HG03354 (cell line): ENCODE data around the gene ST6GALNAC3.

Source experiments
- ATAC-seq: cut with Tn5 transposase; IDR thresholded peaks from one replicate; pipeline ENCODE4 v1.9.1; 2021; ENCODE audit warnings: mild to moderate bottlenecking; ENCODE audit not compliant: unreplicated experiment, poor library complexity, severe bottlenecking

ST6GALNAC3 gene

GRCh38 chr1:76377247-76377646 lies 302.7 kb downstream of the ST6GALNAC3 start:
- ATAC-seq, result no peak

- no peak for ATAC-seq
Measured at GRCh38 chr1:76379506-76379905, 305.0 kb downstream of the ST6GALNAC3 start.

DNA sequence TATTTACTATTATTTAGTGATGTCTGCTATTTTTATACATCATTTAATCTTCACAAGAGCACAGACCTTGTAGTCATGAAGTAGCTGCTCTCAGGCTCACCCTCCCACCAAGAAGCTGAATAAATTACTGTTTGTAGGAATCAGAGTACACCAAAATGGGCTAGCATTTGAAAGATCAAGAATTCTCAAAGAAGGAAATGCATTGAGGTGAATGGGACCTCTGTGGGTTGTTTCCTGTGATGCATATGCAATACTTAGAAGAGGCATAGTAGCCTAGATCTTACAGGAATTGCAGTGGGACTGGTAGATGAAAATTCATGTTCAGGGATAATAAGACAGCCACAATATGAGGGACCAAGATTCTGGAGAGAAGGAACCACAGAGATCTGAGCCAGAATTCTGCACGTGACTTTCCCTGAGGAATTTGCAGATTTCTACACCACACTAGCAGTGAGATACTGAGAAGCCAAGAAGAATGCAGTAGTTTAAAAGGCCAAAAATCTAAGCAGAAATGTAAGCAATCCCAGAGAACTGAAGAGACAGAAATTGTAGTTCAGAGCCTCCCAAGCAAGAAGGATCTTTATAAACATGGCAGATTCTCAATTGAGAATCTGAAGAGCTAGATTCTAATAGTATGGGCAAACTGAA lies 307.0 kb downstream of the ST6GALNAC3 start:
- no peak for ATAC-seq

- no peak for ATAC-seq
Measured at GRCh38 chr1:76388261-76388660, 313.7 kb downstream of the ST6GALNAC3 start.

- ATAC-seq, result no peak
Measured at GRCh38 chr1:76390456-76390855, 315.9 kb downstream of the ST6GALNAC3 start.

DNA sequence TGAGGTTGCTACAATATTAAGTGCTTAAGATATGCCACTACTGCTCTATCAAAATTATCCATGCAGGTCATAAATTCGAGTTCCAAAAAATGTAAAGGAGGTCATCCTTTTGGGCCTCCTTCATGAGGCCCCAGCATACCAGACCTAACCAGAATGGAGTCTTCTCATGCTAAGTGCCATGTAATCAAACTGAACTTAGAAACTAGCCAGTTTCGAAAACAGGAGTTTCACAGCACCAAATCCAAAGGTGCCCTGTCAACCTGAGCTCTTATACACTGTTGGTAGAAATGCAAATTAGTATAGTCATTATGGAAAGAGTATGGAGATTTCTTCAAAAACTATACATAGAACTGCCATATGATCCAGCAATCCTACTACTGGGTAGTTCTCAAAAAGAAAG lies 320.5 kb downstream of the ST6GALNAC3 start:
- ATAC-seq, result no peak

GRCh38 chr1:76402128-76402527 lies 327.6 kb downstream of the ST6GALNAC3 start:
- no peak for ATAC-seq

- no peak for ATAC-seq
Measured at GRCh38 chr1:76408303-76408702, 333.8 kb downstream of the ST6GALNAC3 start.

DNA sequence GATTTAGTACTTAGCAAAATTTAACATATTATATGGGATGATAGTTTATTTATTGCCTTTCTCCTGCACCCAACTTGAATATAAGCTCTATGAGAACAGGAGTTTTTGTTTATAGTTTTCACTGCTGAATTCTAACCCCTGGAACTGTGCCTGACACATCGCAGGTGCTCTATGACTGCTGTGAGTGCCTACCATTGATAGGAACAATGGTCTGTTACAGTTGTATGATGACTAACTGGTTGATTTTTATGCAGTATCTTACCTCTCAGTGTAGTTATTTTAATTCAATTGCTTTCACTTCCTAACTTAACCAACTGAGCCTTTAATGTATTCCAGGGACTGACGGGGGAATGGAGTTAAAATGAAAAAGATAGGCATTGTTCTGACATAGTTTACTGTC lies 336.0 kb downstream of the ST6GALNAC3 start:
- no peak for ATAC-seq

GRCh38 chr1:76418531-76418930 lies 344.0 kb downstream of the ST6GALNAC3 start:
- ATAC-seq, result no peak

GRCh38 chr1:76419603-76420002 lies 345.1 kb downstream of the ST6GALNAC3 start:
- no peak for ATAC-seq

- ATAC-seq, result no peak
Measured at GRCh38 chr1:76425201-76426145, 350.9 kb downstream of the ST6GALNAC3 start.

DNA sequence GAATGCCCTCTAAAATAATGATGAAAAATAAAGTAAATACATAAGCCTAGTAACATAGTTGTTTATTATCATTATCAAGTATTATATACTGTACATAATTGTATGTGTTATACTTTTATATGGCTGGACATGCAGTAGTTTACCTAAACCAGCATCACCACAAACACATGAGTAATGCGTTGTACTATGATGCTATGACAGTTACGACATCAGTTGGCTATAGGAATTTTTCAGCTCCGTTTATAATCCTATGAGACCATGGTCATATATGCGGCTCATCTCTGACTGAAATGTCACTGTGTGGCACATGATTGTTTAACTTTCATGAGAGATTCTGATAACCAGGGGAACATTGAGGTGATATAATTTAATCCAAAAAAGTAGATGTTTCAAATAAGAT lies 352.1 kb downstream of the ST6GALNAC3 start:
- ATAC-seq, result no peak

GRCh38 chr1:76428028-76428427 lies 353.5 kb downstream of the ST6GALNAC3 start:
- no peak for ATAC-seq

DNA sequence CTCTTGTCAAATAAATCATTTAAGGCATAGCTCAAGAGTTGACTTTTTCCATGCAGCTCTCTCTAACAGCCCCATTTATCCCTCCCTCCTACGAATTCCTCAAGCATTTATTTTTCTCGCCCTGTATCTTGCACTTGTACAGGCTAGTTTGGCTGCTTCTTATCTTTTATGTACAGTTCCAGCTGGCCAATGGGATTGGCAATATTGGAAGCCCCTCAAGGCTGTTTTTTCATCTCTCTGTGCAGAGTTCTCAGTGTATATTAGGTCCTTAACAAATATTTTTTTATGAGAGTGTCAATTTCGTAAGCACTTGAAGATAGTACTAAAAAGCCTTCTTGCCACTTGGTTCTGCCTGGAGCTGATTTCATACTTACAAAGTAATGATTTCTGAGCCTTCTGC lies 356.0 kb downstream of the ST6GALNAC3 start:
- ATAC-seq, result no peak

DNA sequence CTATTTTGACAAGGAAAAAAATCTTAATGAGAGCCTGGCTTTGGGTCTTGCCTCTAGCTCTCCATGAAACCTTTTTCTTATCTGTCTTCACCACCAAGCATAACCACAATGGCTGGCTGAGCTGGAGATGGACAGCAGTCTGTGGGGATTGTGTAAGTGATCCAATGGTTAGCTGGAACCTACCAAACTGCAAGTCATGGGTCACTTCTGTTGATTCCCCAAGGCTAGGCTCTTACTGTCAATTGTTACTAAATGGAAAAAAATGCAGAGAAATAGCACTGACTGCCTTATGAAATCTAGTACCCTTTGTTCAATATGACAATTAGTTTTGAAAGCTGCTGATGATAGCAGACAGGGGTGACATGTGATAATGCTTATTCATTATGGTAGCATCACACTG lies 359.0 kb downstream of the ST6GALNAC3 start:
- no peak for ATAC-seq

GRCh38 chr1:76443217-76443616 lies 368.7 kb downstream of the ST6GALNAC3 start:
- no peak for ATAC-seq

DNA sequence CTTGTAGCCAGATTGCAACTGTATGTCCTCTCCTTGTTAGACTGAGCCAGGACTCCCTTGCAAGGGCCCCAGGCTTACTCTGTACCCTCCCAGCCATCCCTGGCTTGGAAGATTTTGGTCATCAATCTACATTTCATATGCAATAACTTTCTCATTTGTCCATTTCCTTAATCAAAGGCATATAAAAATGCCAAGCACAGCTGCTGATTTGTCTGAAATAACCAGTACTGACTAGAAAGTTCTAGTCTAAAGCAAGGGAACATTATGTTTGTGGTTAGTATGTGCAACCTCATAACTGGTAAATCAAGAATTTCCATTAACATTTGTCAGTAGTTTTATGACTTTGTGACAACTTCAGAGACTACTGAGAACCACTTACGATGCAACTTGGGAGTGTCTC lies 370.2 kb downstream of the ST6GALNAC3 start:
- ATAC-seq, result no peak

DNA sequence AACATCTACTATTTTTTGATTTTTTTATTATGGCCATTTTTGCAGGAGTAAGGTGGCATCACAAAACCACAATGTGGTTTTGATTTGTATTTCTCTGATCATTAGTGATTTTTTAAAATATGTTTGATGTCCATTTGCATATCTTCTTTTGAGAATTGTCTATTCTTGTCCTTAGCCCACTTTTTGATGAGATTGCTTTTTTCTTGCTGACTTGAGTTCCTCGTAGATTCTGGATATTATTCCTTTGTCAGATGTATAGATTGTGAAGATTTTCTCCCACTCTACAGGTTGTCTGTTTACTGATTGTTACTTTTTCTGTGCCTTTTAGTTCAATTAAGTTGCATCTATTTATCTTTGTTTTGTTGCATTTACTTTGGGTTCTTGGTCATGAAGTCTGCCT lies 375.7 kb downstream of the ST6GALNAC3 start:
- ATAC-seq, result no peak

GRCh38 chr1:76463278-76463677 lies 388.7 kb downstream of the ST6GALNAC3 start:
- no peak for ATAC-seq

- no peak for ATAC-seq
Measured at GRCh38 chr1:76463849-76464248, 389.3 kb downstream of the ST6GALNAC3 start.
